ENCODE data around the gene TTC31. TPM values are rescaled to one million over a fixed set of nuclear protein-coding genes. Genes with fewer than 3 reads are reported as not detected.

Gene TTC31
- total RNA-seq, 2 experiments from 2014 or later: 20.3 to 21.9 TPM

DNA sequence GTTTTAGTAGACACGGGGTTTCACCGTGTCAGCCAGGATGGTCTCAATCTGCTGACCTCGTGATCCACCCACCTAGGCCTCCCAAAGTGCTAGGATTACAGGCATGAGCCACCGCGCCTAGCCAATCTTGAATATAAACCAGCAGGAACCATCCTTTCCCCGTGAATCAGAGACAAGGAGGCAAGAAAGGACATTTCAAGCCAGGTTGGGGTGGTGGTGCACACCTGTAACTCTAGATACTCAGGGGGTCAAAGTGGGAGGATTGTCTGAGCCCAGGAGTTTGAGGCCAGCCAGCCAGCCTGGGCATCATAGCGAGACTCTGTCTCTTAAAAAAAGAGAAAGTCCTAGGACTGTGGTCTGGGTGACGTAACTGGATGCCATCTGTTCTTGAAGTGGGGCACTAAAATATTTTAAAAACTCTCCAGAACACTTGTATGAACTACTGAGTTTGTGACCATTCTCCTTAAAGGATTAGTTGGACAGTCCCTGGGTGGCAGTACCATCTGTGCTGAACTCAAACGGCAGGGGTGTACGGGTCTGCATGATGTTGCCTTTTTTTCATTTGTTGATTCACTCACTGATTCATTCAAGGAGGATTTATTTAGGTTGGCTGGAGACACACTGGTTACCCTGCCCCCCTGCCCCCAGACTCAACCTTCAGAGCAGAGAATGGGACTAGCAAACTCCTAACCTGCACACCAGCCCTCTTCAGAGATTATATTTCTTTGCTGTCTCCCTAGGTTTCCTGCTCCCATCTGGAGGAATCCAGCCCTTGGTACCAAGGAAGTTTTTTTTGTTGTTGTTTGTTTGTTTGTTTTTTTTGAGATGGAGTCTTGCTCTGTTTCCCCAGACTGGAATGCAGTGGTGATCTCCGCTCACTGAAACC is 28.5 kb downstream of the TTC31 start:
- POLR2A ChIA-PET: interaction anchor here (1.0 kb wide), 1 partner anchor 28 kb away, joined by 3 read pairs; the partner anchor contains the start of genes CCDC142 and TTC31
- Mint-ChIP-seq H3K27ac (no peak overlapping the region), H3K36me3 (ENCODE audit: low read depth) (peaks cover 8% of the 10 kb centered on the region), H3K27me3 (peaks cover 45% of the 10 kb centered on the region), H3K4me3 (no peak overlapping the region), H3K9me3 (no peaks in the 10 kb centered on the region), H3K4me1 (ENCODE audit: low read depth) (peaks cover 31% of the 10 kb centered on the region)
- DNase-seq: no peak
- TF ChIP-seq, protein P1, sequence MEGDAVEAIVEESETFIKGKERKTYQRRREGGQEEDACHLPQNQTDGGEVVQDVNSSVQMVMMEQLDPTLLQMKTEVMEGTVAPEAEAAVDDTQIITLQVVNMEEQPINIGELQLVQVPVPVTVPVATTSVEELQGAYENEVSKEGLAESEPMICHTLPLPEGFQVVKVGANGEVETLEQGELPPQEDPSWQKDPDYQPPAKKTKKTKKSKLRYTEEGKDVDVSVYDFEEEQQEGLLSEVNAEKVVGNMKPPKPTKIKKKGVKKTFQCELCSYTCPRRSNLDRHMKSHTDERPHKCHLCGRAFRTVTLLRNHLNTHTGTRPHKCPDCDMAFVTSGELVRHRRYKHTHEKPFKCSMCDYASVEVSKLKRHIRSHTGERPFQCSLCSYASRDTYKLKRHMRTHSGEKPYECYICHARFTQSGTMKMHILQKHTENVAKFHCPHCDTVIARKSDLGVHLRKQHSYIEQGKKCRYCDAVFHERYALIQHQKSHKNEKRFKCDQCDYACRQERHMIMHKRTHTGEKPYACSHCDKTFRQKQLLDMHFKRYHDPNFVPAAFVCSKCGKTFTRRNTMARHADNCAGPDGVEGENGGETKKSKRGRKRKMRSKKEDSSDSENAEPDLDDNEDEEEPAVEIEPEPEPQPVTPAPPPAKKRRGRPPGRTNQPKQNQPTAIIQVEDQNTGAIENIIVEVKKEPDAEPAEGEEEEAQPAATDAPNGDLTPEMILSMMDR (IDR thresholded peaks at IDR 0.05): no peak
- intact Hi-C loops (cut with micrococcal nuclease): no loop called here
- no peak for ATAC-seq
- CTCF ChIA-PET: interaction anchor here (0.5 to 1.1 kb wide), 2 partner anchors 11 to 140 kb away, joined by 3 read pairs; no protein-coding TSS in a partner anchor

- Mint-ChIP-seq H3K36me3 (ENCODE audit: low read depth) (peaks cover 5% of the 10 kb centered on the region), H3K4me1 (ENCODE audit: low read depth) (peaks cover 33% of the 10 kb centered on the region), H3K27ac (no peak overlapping the region), H3K9me3 (no peaks in the 10 kb centered on the region), H3K27me3 (peaks cover 57% of the 10 kb centered on the region), H3K4me3 (no peak overlapping the region)
- ATAC-seq: no peak
- POLR2A ChIA-PET: interaction anchor here (0.9 to 1.8 kb wide), 4 partner anchors 14 to 70 kb away, joined by 3 to 4 read pairs (median 4); partner anchors contain the start of genes AUP1 and LBX2
- CTCF ChIA-PET: interaction anchor here (1.3 to 2.0 kb wide), 4 partner anchors 12 to 73 kb away, joined by 3 to 5 read pairs (median 4); partner anchors contain the start of genes CCDC142 and TTC31
- DNase-seq: no peak
- intact Hi-C loops (cut with micrococcal nuclease): no loop called here
- TF ChIP-seq, protein P1 (IDR thresholded peaks at IDR 0.05): no peak
Measured at GRCh38 chr2:74512744-74513604, 30.1 kb downstream of the TTC31 start.

DNA sequence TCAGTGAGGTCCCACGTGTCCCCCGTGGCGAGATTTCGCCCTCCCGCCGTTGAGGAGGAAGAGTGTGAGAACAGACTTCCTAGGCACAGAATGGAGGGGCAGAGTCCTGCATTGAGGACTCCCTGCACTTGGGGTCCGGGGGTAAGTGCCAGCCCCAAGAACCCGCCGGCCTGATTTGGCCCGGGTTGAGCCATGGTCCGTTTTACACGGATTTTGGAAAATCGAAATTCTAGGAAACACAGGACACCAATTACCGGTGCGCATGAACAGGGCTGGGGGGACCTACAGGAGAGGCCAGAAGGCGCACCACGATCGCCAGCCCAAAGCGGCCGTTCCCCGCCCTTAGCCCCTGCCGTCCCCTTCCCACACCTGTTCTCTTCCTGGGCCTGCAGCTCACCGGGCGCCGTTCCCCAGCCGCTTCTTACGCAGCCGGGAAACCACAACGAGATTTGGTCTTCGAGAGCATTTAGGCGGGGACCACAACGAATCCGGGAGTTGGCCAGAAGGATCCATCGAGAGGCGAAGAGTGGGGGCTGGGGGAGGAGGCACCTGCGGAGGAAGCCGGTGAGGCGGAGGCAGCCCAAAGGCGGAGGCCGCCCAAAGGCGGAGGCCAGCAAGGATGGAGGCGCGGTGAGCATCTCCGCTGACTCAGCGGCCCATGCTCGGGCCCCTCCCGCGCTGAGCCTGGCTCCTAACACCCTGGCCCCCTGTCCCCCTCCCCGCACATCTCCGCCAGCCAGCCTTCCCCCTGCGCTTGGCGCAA is 30.9 kb downstream of the TTC31 start:
- Mint-ChIP-seq H3K4me3 (no peak overlapping the region), H3K27me3 (peaks cover 64% of the 10 kb centered on the region), H3K4me1 (ENCODE audit: low read depth) (peaks cover 26% of the 10 kb centered on the region), H3K9me3 (no peaks in the 10 kb centered on the region), H3K36me3 (ENCODE audit: low read depth) (peaks cover 5% of the 10 kb centered on the region), H3K27ac (no peak overlapping the region)
- ChIA-PET CTCF (interaction anchor here (1.3 to 2.0 kb wide), 5 partner anchors 7 to 72 kb away, joined by 3 to 5 read pairs (median 4); partner anchors contain the start of genes CCDC142 and TTC31), POLR2A (interaction anchor here (1.1 to 1.8 kb wide), 5 partner anchors 13 to 69 kb away, joined by 3 to 6 read pairs (median 4); partner anchors contain the start of gene CCDC142)
- peak; percentile 22 for ATAC-seq
- intact Hi-C loops (cut with micrococcal nuclease): no loop called here
- TF ChIP-seq, protein P1 (IDR thresholded peaks at IDR 0.05): no peak
- DNase-seq: peak; percentile 51

DNA sequence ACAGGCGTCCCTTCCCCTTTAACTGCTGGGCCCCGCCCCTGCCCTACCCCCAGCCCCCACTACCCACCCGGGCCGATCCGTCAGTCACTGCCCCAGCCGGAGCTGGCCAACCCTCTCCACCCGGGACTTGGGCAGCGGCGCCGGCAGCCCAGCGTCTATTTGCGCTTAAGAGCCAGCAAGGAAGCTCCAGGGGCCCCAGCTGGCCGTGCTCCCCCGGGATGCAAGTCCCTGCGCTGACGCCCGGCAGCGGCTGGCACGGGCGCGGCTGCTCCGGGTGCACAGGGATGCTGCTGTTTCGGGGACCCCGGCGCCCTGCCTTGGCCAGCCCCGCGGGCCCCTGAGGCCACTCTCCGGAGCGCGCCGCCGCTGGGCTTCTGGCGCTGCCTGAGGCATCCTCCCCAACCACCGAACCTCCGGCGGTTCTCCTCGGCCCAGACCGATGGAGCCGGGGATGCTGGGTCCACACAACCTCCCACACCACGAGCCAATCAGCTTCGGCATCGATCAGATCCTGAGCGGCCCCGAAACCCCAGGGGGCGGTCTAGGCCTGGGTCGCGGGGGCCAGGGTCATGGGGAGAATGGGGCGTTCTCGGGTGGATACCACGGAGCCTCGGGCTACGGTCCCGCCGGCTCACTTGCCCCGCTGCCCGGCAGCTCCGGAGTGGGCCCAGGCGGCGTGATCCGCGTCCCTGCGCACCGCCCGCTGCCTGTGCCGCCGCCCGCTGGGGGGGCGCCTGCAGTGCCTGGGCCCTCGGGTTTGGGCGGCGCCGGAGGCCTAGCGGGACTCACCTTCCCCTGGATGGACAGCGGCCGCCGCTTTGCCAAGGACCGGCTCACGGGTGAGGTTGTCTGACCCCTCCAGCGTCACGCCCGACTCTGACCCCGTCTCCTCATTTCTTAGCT is 31.7 kb downstream of the TTC31 start, which contains the start of gene TLX2:
Gene TLX2, plus strand, starts transcription at position 83 of the 903 bp plus-strand sequence. Its CDS starts 357 bp downstream, at position 440.
- DNase-seq (no peak), ATAC-seq (peak; percentile 14)
- ChIA-PET POLR2A (interaction anchor here (1.1 to 1.8 kb wide), 5 partner anchors 12 to 52 kb away, joined by 3 to 6 read pairs (median 4); partner anchors contain the start of gene CCDC142), CTCF (interaction anchor here (1.1 to 2.0 kb wide), 4 partner anchors 8 to 73 kb away, joined by 3 to 4 read pairs (median 4); partner anchors contain the start of genes CCDC142 and TTC31)
- H3K27me3 Mint-ChIP-seq: peaks cover 68% of the 10 kb centered on the region
- peak within 1 kb of the TSS; percentile 52 for H3K4me3 Mint-ChIP-seq
- intact Hi-C loops (cut with micrococcal nuclease): no loop called here
- H3K36me3 Mint-ChIP-seq (ENCODE audit: low read depth): peaks cover 5% of the 10 kb centered on the region
- TF ChIP-seq, protein P1 (IDR thresholded peaks at IDR 0.05): no peak
- peaks cover 26% of the 10 kb centered on the region for H3K4me1 Mint-ChIP-seq (ENCODE audit: low read depth)
- H3K9me3 Mint-ChIP-seq: no peaks in the 10 kb centered on the region
- no peak within 1 kb of the TSS for H3K27ac Mint-ChIP-seq

All from activated CD8-positive, alpha-beta T cell treated with anti-CD3 and anti-CD28 coated beads for 36 hours (primary cell).